Measurements from ENCODE around the gene C10orf67. TPM values are rescaled to one million over a fixed set of nuclear protein-coding genes. Genes with fewer than 3 reads are reported as not detected.

C10orf67 gene
- total RNA-seq, 3 donors from 2014 or later, result 0.29 TPM; not detected in 2

DNA sequence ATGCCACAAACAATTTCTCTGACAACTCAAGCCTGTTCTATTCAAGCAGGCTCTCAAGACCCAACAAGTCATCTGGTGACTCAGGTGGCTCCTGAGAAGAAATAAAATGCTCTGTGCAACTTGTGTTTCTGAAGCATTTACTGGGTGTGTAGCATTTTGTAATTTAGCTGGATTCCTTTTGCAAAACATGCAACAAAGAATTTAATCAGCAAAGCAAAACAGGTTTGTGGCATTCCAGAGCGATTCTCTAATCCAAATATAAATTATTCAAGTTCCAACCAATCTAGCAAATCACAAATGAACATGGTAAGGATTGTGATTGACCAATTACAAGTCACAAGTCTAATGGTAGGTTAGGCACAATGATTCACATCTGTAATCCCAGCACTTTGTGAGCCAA lies 39.8 kb upstream of the C10orf67 start:
- no peaks in the 10 kb centered on the region for H3K9me3 ChIP-seq
- H3K4me3 ChIP-seq, result no peak overlapping the region
- DNase-seq (ENCODE audit: low spot score in 2 of 2), result no peak
- intact Hi-C loops (cut with DNase I; ENCODE audit: low total_unique reads), result no loop called here
- H3K27ac ChIP-seq, result no peak overlapping the region
- TF ChIP-seq POLR2A (IDR thresholded peaks at IDR 0.05), result no peak
- TF ChIP-seq POLR2AphosphoS5 (IDR thresholded peaks at IDR 0.05), result no peak
- no peaks in the 10 kb centered on the region for H3K36me3 ChIP-seq
- no peaks in the 10 kb centered on the region for H3K4me1 ChIP-seq
- no peaks in the 10 kb centered on the region for H3K27me3 ChIP-seq

DNA sequence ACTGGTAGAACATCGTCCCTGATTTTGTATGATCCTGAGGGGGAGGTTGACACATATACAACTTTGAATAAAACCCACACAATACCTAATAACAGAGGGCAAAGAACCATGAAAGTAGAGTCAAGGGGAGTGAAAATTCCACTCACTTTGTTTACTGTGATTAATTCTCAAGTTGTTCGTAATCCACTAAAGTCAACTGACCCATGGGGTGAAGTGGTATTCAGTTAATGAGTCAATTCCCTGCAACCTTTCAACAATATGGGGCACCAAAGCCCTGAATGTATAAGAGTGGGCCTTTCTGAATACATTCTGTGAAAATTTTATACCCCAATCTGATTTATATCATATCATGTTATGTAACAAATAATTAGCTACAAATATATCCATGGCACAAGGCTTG lies 39.0 kb upstream of the C10orf67 start:
- intact Hi-C loops (cut with DNase I; ENCODE audit: low total_unique reads), result no loop called here
- H3K9me3 ChIP-seq, result no peaks in the 10 kb centered on the region
- H3K4me1 ChIP-seq, result no peaks in the 10 kb centered on the region
- H3K27ac ChIP-seq, result no peak overlapping the region
- no peaks in the 10 kb centered on the region for H3K36me3 ChIP-seq
- no peak for DNase-seq (ENCODE audit: low spot score in 2 of 2)
- no peaks in the 10 kb centered on the region for H3K27me3 ChIP-seq
- TF ChIP-seq, protein P1, sequence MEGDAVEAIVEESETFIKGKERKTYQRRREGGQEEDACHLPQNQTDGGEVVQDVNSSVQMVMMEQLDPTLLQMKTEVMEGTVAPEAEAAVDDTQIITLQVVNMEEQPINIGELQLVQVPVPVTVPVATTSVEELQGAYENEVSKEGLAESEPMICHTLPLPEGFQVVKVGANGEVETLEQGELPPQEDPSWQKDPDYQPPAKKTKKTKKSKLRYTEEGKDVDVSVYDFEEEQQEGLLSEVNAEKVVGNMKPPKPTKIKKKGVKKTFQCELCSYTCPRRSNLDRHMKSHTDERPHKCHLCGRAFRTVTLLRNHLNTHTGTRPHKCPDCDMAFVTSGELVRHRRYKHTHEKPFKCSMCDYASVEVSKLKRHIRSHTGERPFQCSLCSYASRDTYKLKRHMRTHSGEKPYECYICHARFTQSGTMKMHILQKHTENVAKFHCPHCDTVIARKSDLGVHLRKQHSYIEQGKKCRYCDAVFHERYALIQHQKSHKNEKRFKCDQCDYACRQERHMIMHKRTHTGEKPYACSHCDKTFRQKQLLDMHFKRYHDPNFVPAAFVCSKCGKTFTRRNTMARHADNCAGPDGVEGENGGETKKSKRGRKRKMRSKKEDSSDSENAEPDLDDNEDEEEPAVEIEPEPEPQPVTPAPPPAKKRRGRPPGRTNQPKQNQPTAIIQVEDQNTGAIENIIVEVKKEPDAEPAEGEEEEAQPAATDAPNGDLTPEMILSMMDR (IDR thresholded peaks at IDR 0.05), result no peak
- TF ChIP-seq POLR2AphosphoS5 (IDR thresholded peaks at IDR 0.05) (no peak), POLR2A (IDR thresholded peaks at IDR 0.05) (no peak)
- no peak overlapping the region for H3K4me3 ChIP-seq

DNA sequence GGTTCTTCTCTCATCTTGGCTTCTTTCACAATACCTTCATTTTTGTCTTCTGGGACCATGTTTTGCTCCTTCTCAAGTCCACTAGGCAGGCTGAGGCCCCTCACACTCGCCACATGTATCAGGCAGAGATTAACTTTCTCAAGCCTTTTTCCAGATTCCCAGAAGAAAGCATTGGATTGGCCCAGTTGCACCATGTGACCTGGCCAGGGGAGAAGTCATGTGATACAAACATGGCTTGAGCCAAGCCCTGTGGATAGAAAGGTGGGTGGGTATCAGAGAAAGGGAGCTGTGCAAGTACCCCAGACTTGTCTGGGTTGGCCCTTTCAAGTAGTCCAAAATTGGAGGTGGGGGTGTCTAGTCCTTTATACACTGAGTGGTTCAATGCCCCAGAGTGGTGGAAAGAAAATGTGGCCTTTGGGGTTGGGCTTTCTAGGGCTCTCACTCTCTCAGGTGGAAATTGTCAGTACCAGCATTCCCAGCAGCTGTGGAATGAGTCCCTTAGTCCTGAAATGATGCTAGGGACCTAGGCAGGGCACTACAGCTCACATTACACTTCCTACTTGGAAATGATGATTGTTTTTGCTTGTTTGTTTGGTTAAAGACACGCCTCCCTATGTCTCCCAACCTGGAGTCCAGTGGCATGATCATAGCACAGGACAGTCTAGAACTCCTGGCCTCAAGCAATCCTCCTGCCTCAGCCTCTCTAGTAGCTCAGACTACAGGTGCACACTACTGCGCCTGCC lies 36.9 kb upstream of the C10orf67 start:
- intact Hi-C loops (cut with DNase I; ENCODE audit: low total_unique reads), result no loop called here
- TF ChIP-seq POLR2A (IDR thresholded peaks at IDR 0.05), result no peak
- TF ChIP-seq, protein P1 (IDR thresholded peaks at IDR 0.05), result no peak
- TF ChIP-seq POLR2AphosphoS5 (IDR thresholded peaks at IDR 0.05), result no peak

DNA sequence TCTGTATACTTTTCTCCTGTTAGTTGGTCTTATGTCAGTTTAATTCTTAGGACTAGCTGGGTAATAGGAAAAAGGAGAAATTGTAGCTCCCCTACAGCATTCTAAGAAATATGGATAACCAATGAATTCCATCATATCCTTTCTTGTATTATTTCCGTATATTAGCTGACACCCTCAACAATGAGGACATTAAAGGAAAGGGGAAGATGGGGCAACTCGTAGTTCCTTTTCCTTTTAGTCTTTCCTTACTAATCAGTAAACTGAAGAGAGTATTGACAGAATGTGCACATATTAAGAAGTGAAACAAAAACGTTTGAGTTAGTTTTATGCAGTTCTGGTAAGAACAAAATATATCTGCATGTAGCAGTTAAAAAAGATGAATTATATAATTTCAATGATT lies 35.1 kb upstream of the C10orf67 start:
- TF ChIP-seq, protein P1 (IDR thresholded peaks at IDR 0.05), result no peak
- TF ChIP-seq POLR2A (IDR thresholded peaks at IDR 0.05) (no peak), POLR2AphosphoS5 (IDR thresholded peaks at IDR 0.05) (no peak)
- Histone ChIP-seq H3K36me3 (no peaks in the 10 kb centered on the region), H3K27ac (no peak overlapping the region), H3K9me3 (no peaks in the 10 kb centered on the region), H3K4me3 (no peak overlapping the region), H3K27me3 (no peaks in the 10 kb centered on the region), H3K4me1 (no peaks in the 10 kb centered on the region)
- DNase-seq (ENCODE audit: low spot score in 2 of 2), result no peak
- intact Hi-C loops (cut with DNase I; ENCODE audit: low total_unique reads), result no loop called here

More for the DNA sequence above, 36.9 kb upstream of the C10orf67 start:
- Histone ChIP-seq H3K4me1 (no peaks in the 10 kb centered on the region), H3K27ac (no peak overlapping the region), H3K27me3 (no peaks in the 10 kb centered on the region), H3K9me3 (no peaks in the 10 kb centered on the region), H3K4me3 (no peak overlapping the region), H3K36me3 (no peaks in the 10 kb centered on the region)
- no peak for DNase-seq (ENCODE audit: low spot score in 2 of 2)

DNA sequence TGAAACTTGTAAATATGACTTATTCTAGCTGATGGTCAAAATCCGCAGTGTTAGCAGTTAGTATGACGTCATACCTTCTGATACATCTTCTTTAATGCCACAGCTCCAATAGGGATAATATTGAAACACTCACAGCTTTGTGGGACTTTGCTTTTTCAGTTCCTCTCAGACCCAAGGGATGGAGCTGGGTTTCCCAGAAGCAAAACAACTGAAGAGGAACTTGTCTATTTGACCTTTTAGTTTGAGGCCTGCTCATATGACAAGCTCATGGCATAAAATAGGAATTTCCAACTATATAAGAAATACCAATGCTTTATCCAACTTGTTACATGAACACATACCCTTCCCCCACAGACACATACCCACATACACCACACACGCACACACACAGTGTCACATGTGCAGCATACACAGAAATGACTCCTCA lies 31.6 kb upstream of the C10orf67 start:
- Histone ChIP-seq H3K27me3 (no peaks in the 10 kb centered on the region), H3K4me1 (no peaks in the 10 kb centered on the region), H3K9me3 (no peaks in the 10 kb centered on the region), H3K27ac (no peak overlapping the region), H3K4me3 (no peak overlapping the region), H3K36me3 (no peaks in the 10 kb centered on the region)
- TF ChIP-seq POLR2AphosphoS5 (IDR thresholded peaks at IDR 0.05), result no peak
- TF ChIP-seq, protein P1 (IDR thresholded peaks at IDR 0.05), result no peak
- intact Hi-C loops (cut with DNase I; ENCODE audit: low total_unique reads), result no loop called here
- no peak for DNase-seq (ENCODE audit: low spot score in 2 of 2)
